H1 (cell line): ENCODE results near the gene PMM2. TPM values are rescaled to one million over a fixed set of nuclear protein-coding genes. Genes with fewer than 3 reads are reported as not detected.

Source experiments
- CTCF ChIA-PET: fragments of 300-600 bp; sonication (Branson Sonifier 250); formaldehyde crosslinking; loops from one replicate; lab custom pipeline; 2021; ENCODE audit not compliant: partially characterized antibody; lab: Charles Lee
- POLR2A ChIA-PET: fragments of 300-600 bp; sonication (Branson Sonifier 250); formaldehyde crosslinking; loops from one replicate; lab custom pipeline; 2021; ENCODE audit warnings: inconsistent platforms; ENCODE audit not compliant: partially characterized antibody; lab: Charles Lee
- DNase-seq, 2 experiments: peaks; one replicate each; pipeline versions ENCODE4 v3.0.0 to v3.0.0-alpha.2; 2010 to 2022; ENCODE audit warnings: low spot score in 2 of 2, low read depth in 1 of 2, mixed read lengths in 1 of 2
- FAIRE-seq: peaks from 2 replicates; lab custom pipeline; 2011; peaks lifted over from hg19 to GRCh38; lab: Jason Lieb, UNC
- H2AFZ ChIP-seq: 2 replicates; pipeline ENCODE4 v1.8.1; 2012; ENCODE audit warnings: low read length, inconsistent platforms
- H2AK5ac ChIP-seq: 2 replicates; pipeline ENCODE4 v1.6.1; 2013; ENCODE audit warnings: low read depth, low read length
- H2BK120ac ChIP-seq: replicated peaks from 2 replicates; pipeline ENCODE3; 2013; ENCODE audit warnings: low read depth, low read length, inconsistent platforms
- H2BK12ac ChIP-seq: 2 replicates; pipeline ENCODE4 v1.6.1; 2013; ENCODE audit warnings: low read depth, low read length
- H2BK15ac ChIP-seq: 2 replicates; pipeline ENCODE4 v1.6.1; 2013; ENCODE audit warnings: low read length
- H2BK20ac ChIP-seq: 2 replicates; pipeline ENCODE4 v1.6.1; 2013; ENCODE audit warnings: low read length
- H2BK5ac ChIP-seq: 2 replicates; pipeline ENCODE4 v1.6.1; 2013; ENCODE audit warnings: low read depth, low read length
- H3K14ac ChIP-seq: 2 replicates; pipeline ENCODE4 v1.6.1; 2013; ENCODE audit warnings: inconsistent platforms; ENCODE audit not compliant: insufficient read length
- H3K18ac ChIP-seq: 2 replicates; pipeline ENCODE4 v1.6.1; 2013; ENCODE audit warnings: low read length; ENCODE audit errors: extremely low read depth
- H3K23ac ChIP-seq: 2 replicates; pipeline ENCODE4 v1.6.1; 2013; ENCODE audit warnings: inconsistent platforms; ENCODE audit not compliant: insufficient read length
- H3K23me2 ChIP-seq: 2 replicates; pipeline ENCODE4 v1.6.1; 2013; ENCODE audit warnings: low read depth, low read length
- H3K27ac ChIP-seq: 2 replicates; pipeline ENCODE4 v1.6.1; 2011; ENCODE audit warnings: low read depth, low read length, inconsistent platforms
- H3K27me3 ChIP-seq, 4 experiments: replicated peaks in 1 of 4; 1 replicate in 1 of 4; 2 replicates in 3 of 4; pipeline versions ENCODE4 v1.6.1 to v1.8.1; 2011 to 2013; ENCODE audit warnings: low read length in 3 of 4, mild to moderate bottlenecking in 3 of 4, inconsistent platforms in 2 of 4, mixed read lengths in 2 of 4, moderate library complexity in 1 of 4; ENCODE audit not compliant: control insufficient read depth in 3 of 4, insufficient read depth in 3 of 4; ENCODE audit errors: extremely low read depth in 1 of 4
- H3K36me3 ChIP-seq, 4 experiments: 2 replicates each; pipeline versions ENCODE4 v1.6.1 to v1.8.1; 2011 to 2013; ENCODE audit warnings: mild to moderate bottlenecking in 4 of 4, low read length in 3 of 4, moderate library complexity in 2 of 4, control low read depth in 1 of 4, inconsistent platforms in 1 of 4; ENCODE audit not compliant: insufficient read depth in 4 of 4, control insufficient read depth in 2 of 4
- H3K4ac ChIP-seq: replicated peaks from 2 replicates; pipeline ENCODE3; 2013; ENCODE audit warnings: low read length, low read depth, mixed read lengths, inconsistent platforms; ENCODE audit not compliant: insufficient read length
- H3K4me1 ChIP-seq, 4 experiments: replicated peaks in 1 of 4; 1 replicate in 1 of 4; 2 replicates in 3 of 4; pipeline versions ENCODE4 v1.6.1 to v1.8.1; 2011 to 2013; ENCODE audit warnings: low read length in 3 of 4, inconsistent platforms in 2 of 4, mixed read lengths in 1 of 4; ENCODE audit not compliant: insufficient read depth in 4 of 4, control insufficient read depth in 3 of 4
- H3K4me2 ChIP-seq, 2 experiments: 2 replicates each; pipeline versions ENCODE4 v1.6.1 to v1.8.1; 2011 to 2013; ENCODE audit warnings: low read depth in 2 of 2, low read length in 2 of 2, control low read depth in 1 of 2, inconsistent platforms in 1 of 2, mild to moderate bottlenecking in 1 of 2; ENCODE audit not compliant: insufficient read depth in 1 of 2
- H3K4me3 ChIP-seq, 4 experiments: fragments of 200-600, 300-600 bp in 1 of 4; sonication (generic), shearing (Covaris generic), sonication (Bioruptor Twin) in 1 of 4; 2 replicates each; pipeline versions ENCODE4 v1.5.1 to v1.8.1; 2011 to 2016; ENCODE audit warnings: low read length in 4 of 4, low read depth in 3 of 4, control low read depth in 2 of 4, inconsistent platforms in 2 of 4, mild to moderate bottlenecking in 2 of 4, mixed read lengths in 1 of 4, moderate library complexity in 1 of 4; ENCODE audit not compliant: insufficient read depth in 2 of 4; ENCODE audit errors: extremely low read depth in 1 of 4
- H3K56ac ChIP-seq: replicated peaks from 2 replicates; pipeline ENCODE3; 2013; ENCODE audit warnings: low read depth, mild to moderate bottlenecking, mixed read lengths, low read length, inconsistent platforms; ENCODE audit not compliant: insufficient read length
- H3K79me1 ChIP-seq: 2 replicates; pipeline ENCODE4 v1.6.1; 2013; ENCODE audit warnings: low read depth, low read length, control low read depth
- H3K79me2 ChIP-seq, 2 experiments: 2 replicates each; pipeline versions ENCODE4 v1.6.1 to v1.8.1; 2012 to 2013; ENCODE audit warnings: low read length in 2 of 2, mild to moderate bottlenecking in 2 of 2, inconsistent platforms in 1 of 2; ENCODE audit not compliant: insufficient read depth in 2 of 2, control insufficient read depth in 1 of 2
- H3K9ac ChIP-seq, 4 experiments: replicated peaks in 1 of 4; 1 replicate in 1 of 4; 2 replicates in 3 of 4; pipeline versions ENCODE4 v1.6.1 to v1.8.1; 2011 to 2013; ENCODE audit warnings: low read depth in 3 of 4, low read length in 3 of 4, control low read depth in 2 of 4, mild to moderate bottlenecking in 2 of 4, moderate library complexity in 2 of 4, inconsistent platforms in 1 of 4; ENCODE audit errors: extremely low read depth in 1 of 4
- H3K9me3 ChIP-seq, 2 experiments: 2 replicates each; pipeline versions ENCODE4 v1.6.1 to v1.8.1; 2012 to 2013; ENCODE audit warnings: mild to moderate bottlenecking in 2 of 2, moderate library complexity in 2 of 2, control low read depth in 1 of 2, inconsistent platforms in 1 of 2, low read depth in 1 of 2, low read length in 1 of 2, mixed read lengths in 1 of 2; ENCODE audit not compliant: insufficient read depth in 2 of 2
- H4K20me1 ChIP-seq, 2 experiments: replicated peaks in 1 of 2; 2 replicates each; pipeline versions ENCODE3 to v1.8.1; 2011 to 2013; ENCODE audit warnings: inconsistent platforms in 2 of 2, low read length in 2 of 2, mild to moderate bottlenecking in 1 of 2; ENCODE audit not compliant: insufficient read depth in 2 of 2, control insufficient read depth in 1 of 2
- H4K5ac ChIP-seq: 2 replicates; pipeline ENCODE4 v1.6.1; 2013; ENCODE audit warnings: low read length, low read depth, mixed read lengths, inconsistent platforms; ENCODE audit not compliant: insufficient read length
- H4K8ac ChIP-seq: 2 replicates; pipeline ENCODE4 v1.8.0; 2013; ENCODE audit warnings: mild to moderate bottlenecking, moderate library complexity, low read length, inconsistent platforms; ENCODE audit not compliant: insufficient read depth; ENCODE audit errors: extremely low read depth
- H4K91ac ChIP-seq: replicated peaks from 2 replicates; pipeline ENCODE3; 2013; ENCODE audit warnings: low read length, mixed read lengths, inconsistent platforms; ENCODE audit not compliant: insufficient read length
- HDAC6 ChIP-seq: IDR thresholded peaks from one replicate; pipeline ENCODE4 v1.7.1; 2012; ENCODE audit warnings: low read depth, mild to moderate bottlenecking, inconsistent platforms, low read length, moderate library complexity
- POLR2AphosphoS5 ChIP-seq: IDR thresholded peaks from 2 replicates; pipeline ENCODE4 v1.6.1; 2011; ENCODE audit warnings: low read depth, low read length
- RNF2 ChIP-seq: fragments of 200-900, 300-1000 bp; sonication (generic); IDR thresholded peaks from 2 replicates; pipeline ENCODE4 v1.7.1; 2016; ENCODE audit warnings: borderline replicate concordance, low read depth, mild to moderate bottlenecking, antibody characterized with exemption, low read length; ENCODE audit not compliant: poor library complexity, severe bottlenecking; ENCODE audit errors: missing control alignments
- WGBS, 2 experiments: shearing (Covaris generic) in 1 of 2; methylation state at CpG; one replicate each; pipeline versions ENCODE4 v1.1.6 to v1.1.7; 2013 to 2015; ENCODE audit warnings: low lambda C conversion rate in 2 of 2, mixed read lengths in 2 of 2, inconsistent platforms in 1 of 2, low coverage in 1 of 2, missing lambda C conversion rate in 1 of 2; ENCODE audit not compliant: insufficient replicate concordance in 2 of 2, insufficient coverage in 1 of 2, insufficient read length in 1 of 2; ENCODE audit errors: extremely low coverage in 1 of 2, missing lambda C conversion rate in 1 of 2; 5-methylcytosine and 5-hydroxymethylcytosine counted together
- polyA plus RNA-seq, 7 experiments: library from polyadenylated mRNA; depleted of rRNA in 3 of 7; stranded (reverse) in 5 of 7; unstranded in 2 of 7; fragments of >200 nt in 5 of 7; fragments of 200-250 nt in 2 of 7; gene quantifications; 1 replicate in 5 of 7; 2 replicates in 1 of 7; 4 replicates in 1 of 7; pipeline versions ENCODE4 v1.2.1 to v1.2.3, GENCODE V29; 2011 to 2013; ENCODE audit warnings: missing spikeins in 2 of 7, mixed read lengths in 2 of 7
- total RNA-seq: library from RNA; stranded (reverse); fragmentation: NEBNext Ultra II Directional; extraction: Animal tissue kit (Norgen Biotek cat#: 25700); gene quantifications from 2 replicates; pipeline ENCODE4 v1.2.1, GENCODE V29; 2021

The PMM2 gene
- total and polyA plus RNA-seq, 2 of the 8 experiments (the other 6 are each of a cell fraction or from before 2014, with no cell fraction given), result 26.2 to 49.4 TPM

DNA sequence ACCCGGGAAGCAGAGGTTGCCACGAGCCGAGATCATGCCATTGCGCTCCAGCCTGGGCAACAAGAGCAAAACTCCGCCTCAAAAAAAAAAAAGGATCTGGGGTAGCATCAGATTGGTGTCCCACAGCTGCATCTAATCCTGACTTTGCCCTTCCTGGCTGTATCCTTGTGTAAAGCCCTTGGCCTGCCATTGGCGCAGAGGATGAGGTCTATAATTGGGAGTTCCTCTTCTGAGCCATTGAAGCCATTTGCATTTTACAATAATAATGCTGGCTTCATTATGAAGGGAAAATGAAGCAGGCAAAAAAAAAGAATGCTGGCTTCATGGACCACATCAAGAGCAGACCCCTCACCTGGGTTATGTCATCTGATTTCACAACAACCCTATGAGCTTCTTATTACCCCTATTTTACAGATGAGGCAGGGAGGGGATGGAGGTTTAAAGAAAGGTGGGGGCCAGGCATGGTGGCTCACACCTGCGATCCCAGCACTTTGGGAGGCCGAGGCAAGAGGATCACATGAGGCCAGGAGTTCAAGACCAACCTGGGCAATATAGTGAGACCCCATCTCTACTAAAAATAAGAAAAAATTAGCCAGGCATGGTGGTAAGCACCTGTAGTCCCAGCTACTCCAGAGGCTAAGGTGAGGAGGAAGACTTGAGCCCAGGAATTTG lies 83.3 kb downstream of the PMM2 start:
- WGBS, 2 experiments, result 90% methylated on average over 8 of the region's 8 CpGs; no CpG with 5 or more reads in 1 of the 2 experiments
- CTCF ChIA-PET, result interaction anchor here (0.6 to 7.2 kb wide), 39 partner anchors 8 to 345 kb away, joined by 3 to 52 read pairs (median 4); partner anchors contain the start of gene CARHSP1
- no peak overlapping the region for H3K4me3 ChIP-seq

More for the DNA sequence above, 83.3 kb downstream of the PMM2 start:
- H2BK20ac ChIP-seq, result no peak overlapping the region
- DNase-seq (no peak), FAIRE-seq (no peak)
- no peaks in the 10 kb centered on the region for H4K20me1 ChIP-seq
- no peak overlapping the region for H2BK12ac ChIP-seq
- no peaks in the 10 kb centered on the region for H3K36me3 ChIP-seq
- H4K5ac ChIP-seq, result no peak overlapping the region
- no peak overlapping the region for H2AK5ac ChIP-seq
- no peak overlapping the region for H3K23ac ChIP-seq
- H3K23me2 ChIP-seq, result no peaks in the 10 kb centered on the region; the same call in 1 of the 2 replicates
- H3K4me1 ChIP-seq, result peaks cover 3 to 19% (median 12%) of the 10 kb centered on the region in 4 experiments
- no peak overlapping the region for H2BK5ac ChIP-seq
- H3K79me2 ChIP-seq, result no peaks in the 10 kb centered on the region
- POLR2A ChIA-PET, result interaction anchor here (0.6 to 29.1 kb wide), 7 partner anchors 9 to 211 kb away, joined by 3 to 456 read pairs (median 3); partner anchors contain the start of genes CARHSP1 and HAPSTR1
- H3K27me3 ChIP-seq, result no peaks in the 10 kb centered on the region
- H3K9me3 ChIP-seq, result no peaks in the 10 kb centered on the region
- H3K79me1 ChIP-seq, result no peaks in the 10 kb centered on the region
- no peak overlapping the region for H2AFZ ChIP-seq
- H3K18ac ChIP-seq, result no peak overlapping the region
- no peak overlapping the region for H3K4me2 ChIP-seq
- TF ChIP-seq HDAC6 (no peak), RNF2 (no peak), POLR2AphosphoS5 (no peak)
- TF ChIP-seq, all 59 proteins: peak for 0
- no peak overlapping the region for H3K14ac ChIP-seq
- H4K91ac ChIP-seq, result no peak overlapping the region
- no peak overlapping the region for H2BK120ac ChIP-seq
- H3K27ac ChIP-seq, result no peak overlapping the region
- H2BK15ac ChIP-seq, result no peak overlapping the region
- H3K9ac ChIP-seq, result no peak overlapping the region
- H3K56ac ChIP-seq, result no peak overlapping the region
- H3K4ac ChIP-seq, result no peak overlapping the region
- H4K8ac ChIP-seq, result no peak overlapping the region
